HG02571 (cell line): ENCODE data around the gene PTCH2.
A peak's percentile ranks its signal among the peaks of the same experiment; 100 is the strongest.
"Not testable (repeated sequence)": the region's sequence is repeated elsewhere in the genome, so short reads cannot be mapped to it uniquely, and the experiment has no call there.

Source experiments
- ATAC-seq: cut with Tn5 transposase; IDR thresholded peaks from one replicate; pipeline ENCODE4 v1.9.1; 2021; ENCODE audit warnings: mild to moderate bottlenecking, moderate library complexity; ENCODE audit not compliant: unreplicated experiment

PTCH2 gene

DNA sequence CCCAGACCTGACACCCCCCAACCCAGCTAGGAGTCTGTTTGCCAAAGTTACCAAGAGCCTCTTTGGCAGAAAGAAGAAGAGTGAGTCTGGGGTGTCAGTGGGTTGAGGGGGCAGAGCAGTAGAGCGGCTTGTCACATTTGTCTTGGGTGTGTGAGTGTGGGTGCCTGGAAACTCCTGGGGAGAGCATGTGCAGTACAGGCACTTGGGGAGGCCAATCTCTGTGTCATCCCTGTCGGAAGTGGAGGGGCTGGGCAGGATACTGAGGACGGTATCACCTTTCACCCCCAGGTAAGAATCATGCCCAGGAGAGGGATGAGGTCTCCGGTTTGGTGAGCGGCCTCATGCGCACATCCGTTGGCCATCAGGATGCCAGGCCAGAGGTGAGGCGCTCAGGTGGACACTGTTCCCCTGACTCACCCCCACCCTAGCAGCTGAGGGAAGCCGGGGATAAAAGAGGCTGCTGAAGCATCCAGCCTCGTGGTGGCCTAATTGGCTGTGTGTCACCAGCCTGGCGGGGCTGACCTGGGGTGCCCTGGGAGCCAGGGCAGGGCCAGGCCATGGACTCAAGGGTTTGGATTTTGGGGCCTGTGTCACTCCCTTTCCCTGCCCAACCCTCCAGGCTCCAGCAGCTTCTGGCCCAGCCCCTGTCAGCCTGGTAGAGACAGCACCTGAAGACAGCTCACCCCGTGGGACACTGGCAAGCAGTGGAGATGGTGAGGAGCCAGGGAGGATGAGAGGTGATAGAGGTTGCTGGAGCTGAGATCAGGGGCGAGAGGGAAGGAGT, 39.5 kb downstream of the PTCH2 start:
- ATAC-seq: no peak

DNA sequence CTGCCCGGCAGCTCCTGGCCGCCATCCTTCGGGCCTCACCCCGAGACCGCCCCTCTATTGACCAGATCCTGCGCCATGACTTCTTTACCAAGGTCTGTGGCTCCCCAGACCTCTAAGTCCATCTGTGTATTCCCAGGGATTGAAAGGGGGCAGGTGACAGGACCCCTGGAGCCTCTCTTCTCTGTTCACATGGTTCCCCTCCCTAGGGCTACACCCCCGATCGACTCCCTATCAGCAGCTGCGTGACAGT, 40.1 kb downstream of the PTCH2 start:
- ATAC-seq: no peak

DNA sequence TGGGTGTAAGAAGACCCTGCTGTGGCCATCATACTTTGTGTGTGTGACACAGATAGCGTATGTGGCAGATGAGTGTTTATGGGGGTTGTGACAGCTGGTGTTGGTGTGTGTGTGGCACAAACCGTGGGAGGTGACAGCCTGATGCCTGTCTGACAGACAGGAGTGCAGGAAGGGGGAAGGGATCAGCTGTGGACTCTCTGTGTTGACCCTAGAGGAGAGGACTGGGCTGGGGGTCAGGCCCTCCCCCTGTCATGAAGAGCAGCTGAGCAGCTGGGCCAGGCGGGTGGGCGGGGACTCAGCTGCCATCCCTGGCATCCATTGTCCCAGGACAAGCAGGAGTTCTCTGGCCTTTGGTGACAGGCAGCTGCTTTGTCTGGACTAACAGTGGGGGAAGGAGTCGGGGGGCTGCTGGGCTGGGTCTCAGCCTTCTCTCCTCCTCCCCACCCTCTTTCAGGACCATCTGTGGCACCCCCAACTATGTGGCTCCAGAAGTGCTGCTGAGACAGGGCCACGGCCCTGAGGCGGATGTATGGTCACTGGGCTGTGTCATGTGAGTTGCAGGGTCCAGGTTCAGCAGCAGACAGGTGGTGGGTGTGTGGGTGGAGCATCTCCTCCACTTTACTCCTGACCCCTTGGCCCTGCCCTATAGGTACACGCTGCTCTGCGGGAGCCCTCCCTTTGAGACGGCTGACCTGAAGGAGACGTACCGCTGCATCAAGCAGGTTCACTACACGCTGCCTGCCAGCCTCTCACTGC, 40.6 kb downstream of the PTCH2 start:
- no peak for ATAC-seq

DNA sequence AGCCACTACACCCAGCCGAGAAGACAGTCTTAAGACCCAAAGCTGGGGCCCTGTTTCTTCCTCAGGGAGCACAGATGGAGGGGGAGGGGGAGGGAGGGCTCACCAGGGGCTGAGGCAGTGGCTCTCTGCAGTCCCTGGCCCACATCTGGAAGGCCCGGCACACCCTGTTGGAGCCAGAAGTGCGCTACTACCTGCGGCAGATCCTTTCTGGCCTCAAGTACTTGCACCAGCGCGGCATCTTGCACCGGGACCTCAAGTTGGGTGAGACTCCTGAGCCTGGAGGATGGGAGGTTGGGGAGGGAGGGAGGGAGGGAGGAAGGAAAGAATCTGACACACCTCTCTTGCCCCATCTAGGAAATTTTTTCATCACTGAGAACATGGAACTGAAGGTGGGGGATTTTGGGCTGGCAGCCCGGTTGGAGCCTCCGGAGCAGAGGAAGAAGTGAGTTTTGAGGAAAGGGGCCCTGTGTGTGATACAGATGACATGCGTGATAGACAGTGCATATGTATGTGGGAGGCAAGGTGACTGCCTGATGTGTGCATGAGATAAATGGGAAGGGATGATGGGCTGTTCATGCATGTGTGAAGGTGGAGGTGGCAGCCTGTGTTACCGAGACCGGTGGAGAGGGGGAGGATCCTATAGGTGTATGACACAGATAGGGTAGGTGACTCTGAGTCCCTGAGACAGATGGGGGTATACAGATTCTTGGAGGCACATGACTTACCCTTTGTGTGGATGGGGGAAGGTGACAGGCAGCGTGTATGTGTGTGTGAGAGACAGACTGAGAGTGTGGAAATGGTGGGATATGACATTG, 41.4 kb downstream of the PTCH2 start:
- ATAC-seq: no peak

DNA sequence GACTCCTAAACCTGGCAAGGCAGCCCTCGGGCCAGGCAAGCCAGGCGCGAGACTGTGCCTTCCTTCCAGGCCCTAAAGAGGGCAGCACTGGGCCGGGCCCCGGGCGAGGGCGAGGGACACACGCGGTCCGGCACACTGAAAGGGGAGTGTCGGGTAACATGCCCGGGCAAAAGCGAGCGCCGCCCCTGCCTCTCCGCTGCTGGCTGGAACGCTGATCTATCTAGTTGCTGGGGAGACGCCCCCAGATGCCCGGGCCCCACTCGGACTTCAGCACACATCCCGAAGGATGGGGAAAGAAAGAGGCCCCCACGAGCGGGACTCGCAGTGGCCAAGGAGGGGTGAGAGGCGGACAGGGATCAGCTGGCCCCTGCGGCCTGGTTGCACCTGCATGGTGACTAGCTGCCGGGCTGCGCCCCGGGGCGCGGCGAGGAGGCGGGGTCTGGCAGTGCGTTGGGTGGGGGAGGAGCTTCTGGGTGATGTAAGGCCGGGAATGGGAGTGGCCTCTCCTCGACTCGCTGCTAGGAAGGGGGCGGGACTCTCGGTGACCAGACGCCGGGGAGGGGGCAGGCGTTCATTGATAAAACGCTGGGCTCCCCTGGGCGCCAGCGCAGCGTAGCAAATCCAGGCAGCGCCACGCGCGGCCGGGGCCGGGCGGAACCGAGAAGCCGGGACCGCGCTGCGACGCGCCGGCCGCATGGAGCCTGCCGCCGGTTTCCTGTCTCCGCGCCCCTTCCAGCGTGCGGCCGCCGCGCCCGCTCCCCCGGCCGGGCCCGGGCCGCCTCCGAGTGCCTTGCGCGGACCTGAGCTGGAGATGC, 43.1 kb downstream of the PTCH2 start, which contains the start of gene PLK3:
TSS of gene PLK3 (plus strand) at position 608 of the 815 bp plus-strand sequence. CDS start at position 695, 87 bp downstream.
- peak; percentile 79 for ATAC-seq

DNA sequence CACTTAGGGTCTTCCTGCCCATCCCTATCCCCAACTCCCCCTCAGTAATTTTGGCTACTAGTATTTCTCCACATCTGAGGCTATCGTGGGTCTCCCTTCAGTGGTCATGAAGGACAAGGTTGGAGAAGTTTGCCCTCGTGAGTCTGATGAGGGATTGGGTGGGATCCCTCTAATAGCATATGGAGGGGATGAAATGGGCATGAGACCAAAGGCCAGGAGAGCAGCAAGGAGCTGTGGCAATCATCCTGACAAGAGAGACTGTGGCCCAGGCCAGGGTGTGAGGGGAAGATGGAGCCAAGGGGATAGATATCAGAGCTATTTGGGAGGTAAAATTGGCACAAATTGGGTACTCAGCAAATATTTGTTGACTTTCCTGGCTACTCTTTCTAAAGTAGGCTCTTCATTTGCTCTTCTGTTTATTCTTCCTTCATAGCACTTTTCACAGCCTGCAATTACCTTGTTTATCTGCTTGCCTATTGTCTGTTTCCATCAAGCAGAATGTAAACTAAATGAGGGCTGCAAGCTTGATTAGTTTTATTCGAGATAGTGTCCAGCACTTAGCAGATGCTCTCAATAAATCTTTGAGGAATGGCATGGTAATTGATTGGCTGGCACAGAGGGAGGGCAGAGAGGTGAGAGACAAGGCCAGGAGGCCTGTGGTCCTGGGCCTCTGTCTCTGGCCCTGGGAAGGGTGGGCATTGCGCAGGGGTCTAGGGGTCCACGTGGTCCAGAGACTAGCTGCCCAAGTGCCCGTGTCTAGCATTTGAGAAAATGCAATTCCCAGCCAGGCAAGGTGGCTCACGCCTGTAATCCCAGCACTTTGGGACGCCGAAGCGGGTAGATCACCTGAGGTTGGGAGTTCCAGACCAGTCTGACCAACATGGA, 44.3 kb downstream of the PTCH2 start:
- no peak for ATAC-seq

DNA sequence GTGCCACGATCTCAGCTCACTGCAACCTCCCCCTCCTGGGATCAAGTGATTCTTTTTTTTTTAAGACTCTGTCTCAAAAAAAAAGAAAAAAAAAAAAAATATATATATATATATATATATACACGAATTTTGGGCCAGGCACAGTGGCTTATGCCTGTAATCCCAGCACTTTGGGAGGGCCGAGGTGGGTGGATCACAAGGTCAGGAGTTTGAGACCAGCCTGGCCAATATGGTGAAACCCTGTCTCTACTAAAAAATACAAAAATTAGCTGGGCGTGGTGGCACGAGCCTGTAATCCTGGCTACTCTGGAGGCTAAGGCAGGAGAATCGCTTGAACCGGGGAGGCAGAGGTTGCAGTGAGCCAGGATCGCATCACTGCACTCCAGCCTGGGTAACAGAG, 45.2 kb downstream of the PTCH2 start:
- ATAC-seq: not testable (repeated sequence)

DNA sequence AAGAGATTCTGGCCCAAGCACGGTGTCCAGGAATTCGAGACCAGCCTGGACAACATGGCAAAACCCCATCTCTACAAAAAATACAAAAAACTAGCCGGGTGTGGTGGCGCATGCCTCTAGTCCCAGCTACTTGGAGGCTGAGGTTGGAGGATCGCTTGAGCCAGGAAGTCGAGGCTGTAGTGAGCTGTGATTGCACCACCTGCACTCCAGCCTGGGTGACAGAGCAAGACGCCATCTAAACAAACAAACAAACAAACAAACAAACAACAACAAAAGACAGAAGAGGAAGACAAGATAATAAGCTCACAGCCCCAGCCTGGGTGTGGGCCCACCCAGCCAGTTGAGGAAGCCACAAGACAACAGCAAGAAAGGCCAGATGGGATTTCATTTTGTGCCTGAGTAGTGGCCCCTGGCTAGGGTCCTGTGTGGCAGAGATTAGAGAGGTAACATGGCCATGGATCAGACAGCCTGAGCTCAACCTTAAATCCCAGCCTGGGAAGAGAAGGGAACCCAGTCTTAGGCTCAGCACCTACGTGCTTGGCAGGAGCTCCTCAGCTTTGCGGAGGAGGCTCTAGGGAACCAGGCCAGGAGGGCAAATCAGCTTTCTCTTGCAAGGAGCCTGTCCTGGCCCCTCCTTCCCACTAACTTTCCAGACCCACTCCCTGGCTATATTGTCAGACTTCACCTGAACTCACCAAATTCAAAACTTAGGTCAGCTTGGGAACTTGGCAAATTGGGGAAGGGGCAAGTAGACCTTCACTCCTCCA, 50.1 kb downstream of the PTCH2 start:
- no peak for ATAC-seq

DNA sequence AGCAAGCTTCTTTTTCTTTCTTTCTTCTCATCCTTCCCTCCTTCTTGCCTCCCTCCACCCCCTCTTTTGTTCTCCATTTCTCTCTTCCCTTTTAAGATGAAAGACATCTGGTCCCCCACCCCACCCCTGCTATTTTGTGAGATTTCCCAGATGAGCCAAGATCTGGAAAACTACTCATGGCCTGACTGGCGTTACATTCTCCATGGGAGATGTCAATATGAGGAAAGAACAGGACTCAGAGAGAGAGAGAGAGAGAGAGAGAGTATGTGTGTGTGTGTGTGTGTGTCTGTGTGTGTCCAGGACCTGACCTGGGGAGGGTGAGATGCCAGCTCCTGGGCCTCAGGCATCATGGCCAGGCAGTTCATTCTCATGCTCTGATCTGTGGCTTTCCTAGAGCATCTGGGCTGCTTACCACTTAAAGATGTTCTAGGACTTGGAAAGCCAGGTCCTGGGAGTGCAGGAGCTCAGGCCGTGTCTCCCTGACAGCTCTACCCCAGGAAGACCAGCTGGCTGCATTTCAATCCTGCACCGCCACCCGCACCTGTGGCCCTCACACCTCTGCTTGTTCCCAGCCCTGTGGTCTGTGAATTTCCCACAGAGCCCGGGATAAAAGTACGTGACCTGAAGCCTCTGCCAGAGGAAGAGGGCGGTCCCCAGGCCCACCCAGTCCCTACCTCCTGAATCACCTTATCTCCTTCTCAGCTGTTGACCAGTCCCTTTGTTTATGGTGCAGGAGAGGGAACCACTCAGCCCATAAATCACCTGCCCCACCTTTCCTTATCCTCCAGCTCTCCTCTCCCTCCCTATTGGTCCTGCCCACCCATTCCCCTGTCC, 51.9 kb downstream of the PTCH2 start:
- no peak for ATAC-seq

DNA sequence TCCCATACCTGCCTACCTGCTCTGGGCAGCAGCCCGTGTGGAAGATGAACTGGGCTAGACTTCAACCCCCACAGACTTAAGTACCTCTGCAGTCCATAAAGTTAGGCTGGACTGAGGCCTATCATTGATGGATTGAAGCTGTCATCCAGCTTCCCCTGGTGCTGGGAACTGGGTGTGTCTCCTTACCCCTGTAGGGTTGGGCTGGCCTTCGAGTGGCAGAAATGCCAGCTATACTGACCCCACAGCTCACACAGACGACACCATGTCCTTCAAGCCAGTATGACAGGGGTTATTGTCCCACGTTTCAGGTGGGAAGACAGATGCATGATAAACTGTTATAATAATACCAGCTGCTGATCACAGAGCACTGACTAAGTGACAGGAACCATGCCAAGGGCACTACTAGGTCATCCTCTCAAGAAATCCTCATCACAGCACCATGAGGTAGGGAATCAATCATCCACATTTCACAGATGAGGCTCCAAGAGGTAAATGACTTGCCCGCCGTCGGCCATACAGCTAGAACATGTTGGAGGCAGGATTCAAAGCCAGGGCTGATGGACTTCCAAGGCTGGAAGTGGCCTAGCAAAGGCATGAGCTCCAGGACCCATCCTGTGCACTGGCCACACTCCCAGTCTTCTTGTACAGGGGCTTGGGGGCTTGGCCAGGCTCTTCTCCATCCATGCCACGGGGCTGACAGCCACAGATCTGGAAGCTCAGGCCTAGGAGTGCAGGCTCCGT, 54.8 kb downstream of the PTCH2 start, which contains the start of gene BEST4:
TSS of gene BEST4 (minus strand) at position 51 of the 741 bp plus-strand sequence. CDS start 465 bp downstream, outside the sequence.
- no peak for ATAC-seq

DNA sequence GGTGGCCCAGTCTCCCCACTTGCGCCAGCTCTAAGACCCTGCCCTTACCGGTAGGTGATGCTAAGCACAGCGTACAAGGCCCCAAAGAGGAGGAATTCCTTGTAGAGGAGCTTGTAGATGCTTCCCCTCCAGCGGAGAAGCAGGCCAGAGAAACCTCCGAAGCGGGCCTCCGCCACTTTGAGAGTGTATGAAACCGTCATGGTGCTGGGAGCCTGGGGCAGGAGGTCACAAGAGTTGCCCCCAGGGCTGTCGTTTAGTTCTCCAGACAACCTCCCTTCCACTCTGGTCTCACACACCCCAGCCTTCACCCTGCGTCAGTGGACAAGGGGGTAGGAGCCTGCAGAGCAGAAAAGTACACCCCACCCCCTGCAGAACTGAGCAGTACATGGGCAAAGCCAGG, 55.5 kb downstream of the PTCH2 start:
- no peak for ATAC-seq

DNA sequence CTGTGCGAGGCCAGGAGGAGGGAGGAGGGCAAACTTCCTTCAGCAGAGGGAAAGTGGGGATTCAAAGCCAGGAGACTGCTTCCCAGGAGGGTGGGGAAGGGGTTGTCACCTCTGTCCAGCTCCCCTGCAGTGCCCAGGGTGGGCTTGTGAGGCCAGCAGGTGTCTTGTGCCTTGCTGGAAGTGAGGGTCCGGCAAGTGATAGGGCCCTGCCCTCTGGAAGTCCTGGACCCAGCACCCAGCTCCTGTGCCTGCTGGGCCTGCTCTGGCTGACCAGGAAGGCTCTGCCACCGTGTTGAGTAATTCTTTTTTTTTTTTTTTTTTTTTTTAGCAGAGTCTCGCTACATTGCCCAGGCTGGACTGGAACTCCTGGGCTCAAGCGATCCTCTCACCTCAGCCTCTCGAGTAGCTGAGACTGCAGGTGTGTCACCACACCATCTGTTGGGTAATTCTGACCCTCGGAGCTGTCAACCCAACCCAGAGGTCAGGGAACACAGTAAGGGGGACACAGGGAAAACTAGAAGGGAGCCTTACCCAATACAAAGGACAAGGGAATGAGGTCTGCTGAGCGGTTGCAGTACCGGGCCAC, 56.1 kb downstream of the PTCH2 start:
- ATAC-seq: no peak

DNA sequence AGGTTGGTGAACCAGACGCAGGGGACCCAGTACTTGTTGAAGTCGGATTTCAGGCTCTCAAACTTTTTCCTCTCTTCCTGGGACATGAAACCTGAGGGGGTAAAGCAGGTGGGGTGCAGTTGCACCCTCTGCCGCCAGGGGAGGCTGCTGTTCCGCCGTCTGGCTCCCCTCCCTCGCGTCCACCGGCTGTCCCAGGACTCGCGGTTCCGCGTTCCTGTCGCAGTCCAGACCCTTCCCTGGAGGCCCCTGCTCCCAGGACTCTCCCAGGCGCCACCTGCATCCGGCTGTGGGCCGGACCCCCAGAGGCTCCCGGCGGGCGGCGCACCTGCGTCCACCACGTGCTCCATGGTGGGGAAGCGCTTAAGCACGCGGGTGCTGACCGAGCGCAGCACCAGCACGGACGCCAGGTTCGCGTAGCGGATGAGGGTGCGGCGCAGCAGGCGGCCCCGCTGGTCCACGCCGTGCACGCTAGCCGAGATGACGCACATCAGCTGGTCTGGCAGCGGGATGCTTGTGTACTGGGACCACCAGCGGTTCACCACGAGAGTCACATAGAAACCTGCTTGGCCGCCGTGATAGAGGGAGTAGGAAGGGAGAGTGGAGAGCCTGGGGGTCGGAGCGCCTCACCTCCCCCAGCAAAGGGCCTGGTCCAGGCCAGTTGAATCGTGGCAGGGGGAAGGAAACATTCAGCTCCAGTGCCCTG, 56.8 kb downstream of the PTCH2 start:
- no peak for ATAC-seq

DNA sequence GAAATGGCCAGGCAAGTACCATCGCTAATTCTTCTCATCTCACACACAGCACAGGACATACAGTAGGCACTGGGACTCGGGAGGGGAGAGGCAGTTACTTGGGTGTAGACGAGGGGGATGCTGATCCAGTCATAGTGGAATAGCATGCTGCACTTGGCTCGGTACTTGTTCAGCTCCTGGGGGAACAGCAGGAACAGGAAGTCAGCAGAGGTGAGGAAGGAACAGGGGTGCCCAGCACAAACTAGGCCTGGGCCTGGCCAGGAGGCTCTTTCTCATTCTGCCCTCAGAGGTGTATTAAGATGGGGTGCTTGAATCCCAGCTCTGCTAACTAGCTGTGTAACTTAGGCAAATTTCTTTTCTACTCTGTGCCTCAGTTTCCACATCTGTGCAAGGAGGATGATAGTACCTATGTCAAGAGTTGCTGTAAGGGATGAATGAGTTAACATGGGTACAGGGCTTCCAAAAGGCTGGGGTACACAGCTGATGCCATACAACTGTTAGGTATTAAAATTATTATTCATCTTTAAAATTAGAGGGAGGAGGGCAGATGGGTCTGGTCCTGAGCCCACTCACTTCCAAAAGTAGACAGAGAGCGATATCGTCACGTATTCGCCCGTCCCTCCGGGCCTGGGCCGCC, 57.4 kb downstream of the PTCH2 start:
- no peak for ATAC-seq

DNA sequence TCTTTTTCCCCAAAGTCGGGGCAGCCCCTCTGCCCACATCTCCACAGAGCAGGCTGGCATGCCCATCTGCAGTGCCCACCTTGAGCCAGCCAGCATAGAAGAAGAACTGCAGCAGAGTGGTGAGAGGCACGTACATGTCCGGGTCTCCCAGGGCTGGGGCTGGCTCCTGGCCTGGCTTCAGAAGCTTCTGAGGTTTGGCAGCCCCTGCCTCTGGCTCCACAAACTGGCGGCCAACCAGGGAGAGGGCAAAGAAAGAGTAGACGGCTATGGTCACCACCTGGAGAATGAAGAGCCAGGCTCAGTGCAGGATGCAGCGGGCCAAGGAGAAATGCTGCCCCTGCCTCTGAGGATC, 58.0 kb downstream of the PTCH2 start:
- ATAC-seq: no peak
